Adrenal gland (tissue), 12 donors: ENCODE data around the gene FOLR1. TPM values are rescaled to one million over a fixed set of nuclear protein-coding genes. Genes with fewer than 3 reads are reported as not detected.

ENCODE experiments used
- DNase-seq, 7 donors: peaks; one replicate each; pipeline ENCODE4 v3.0.0-alpha.2; 2019 to 2020
- H3K27ac ChIP-seq, 5 donors: fragments of 200-600 bp; sonication (generic) in 4 of 5; 1 replicate in 3 of 5; 2 replicates in 2 of 5; pipeline versions ENCODE4 v1.5.1 to v1.8.0; 2016 to 2020; ENCODE audit warnings: mild to moderate bottlenecking in 1 of 5
- H3K27me3 ChIP-seq: fragments of 200-600 bp; 2 replicates; pipeline ENCODE4 v1.8.0; 2021
- H3K36me3 ChIP-seq, 2 donors: fragments of 200-600 bp; replicated peaks in 1 of 2; 1 replicate in 1 of 2; 2 replicates in 1 of 2; pipeline versions ENCODE4 v1.5.1 to v1.8.0; 2018 to 2022
- H3K4me1 ChIP-seq, 2 donors: fragments of 200-600 bp; replicated peaks in 1 of 2; 1 replicate in 1 of 2; 2 replicates in 1 of 2; pipeline versions ENCODE4 v1.5.1 to v1.8.0; 2018 to 2021
- H3K4me3 ChIP-seq, 4 donors: fragments of 200-600 bp; sonication (generic) in 3 of 4; one replicate each; pipeline ENCODE4 v1.5.1; 2016 to 2018
- H3K9me3 ChIP-seq, 3 donors: fragments of 200-600 bp; sonication (generic) in 1 of 3; replicated peaks in 1 of 3; 1 replicate in 2 of 3; 2 replicates in 1 of 3; pipeline versions ENCODE4 v1.5.1 to v1.8.0; 2016 to 2021
- CTCF ChIP-seq, 6 experiments: fragments of 450-650 bp in 4 of 6; fragments of 200-600 bp in 2 of 6; sonication (generic) in 1 of 6; IDR thresholded peaks; 1 replicate in 5 of 6; 2 replicates in 1 of 6; pipeline versions ENCODE4 v1.5.1 to v1.8.0; 2016 to 2021; ENCODE audit warnings: antibody characterized with exemption in 6 of 6, mild to moderate bottlenecking in 2 of 6, moderate library complexity in 1 of 6
- POLR2A ChIP-seq, 2 donors: fragments of 450-650 bp; IDR thresholded peaks; one replicate each; pipeline ENCODE4 v1.6.1; 2017; ENCODE audit warnings: antibody characterized with exemption in 2 of 2, mild to moderate bottlenecking in 2 of 2, moderate library complexity in 1 of 2
- WGBS, 4 donors: extraction: QIAGEN DNeasy Blood & Tissue Kit in 2 of 4; methylation state at CpG; one replicate each; pipeline versions ENCODE4 v1.1.5 to v1.1.7; 2013 to 2017; 5-methylcytosine and 5-hydroxymethylcytosine counted together
- intact Hi-C, 2 donors: fragments of 100-400 bp; cut with DNase I; formaldehyde crosslinking; loops; one replicate each; pipeline versions ENCODE4 v1.14.1 to v1.15.0; 2022 to 2023
- polyA plus RNA-seq, 3 donors: library from polyadenylated mRNA; stranded (reverse); fragments of 200-250 nt in 2 of 3; fragments of 350-450 nt in 1 of 3; fragmentation: Illumina TruSeq in 1 of 3; extraction: RNeasy Lipid Tissue Mini Kit (QIAGEN cat#74804) in 1 of 3; gene quantifications; one replicate each; pipeline ENCODE4 v1.2.3, GENCODE V29; 2013 to 2014
- total RNA-seq, 9 donors: library from RNA; depleted of rRNA in 4 of 9; stranded (reverse); fragments of >200 nt in 4 of 9; fragments of 120-200 nt in 1 of 9; fragmentation: NEBNext Ultra II Directional in 1 of 9; extraction: Animal tissue kit (Norgen Biotek cat#: 25700) in 1 of 9; gene quantifications; one replicate each; pipeline versions ENCODE4 v1.1.0 to v1.2.4, GENCODE V29; 2013 to 2023
- donor health status: healthy with polysubstance abuse.
- donor health status: Bipolar disorder and iron deficiency.
- donor health status: DM: yes; HTN: yes; CAD: no.
- donor health status: DM: no; HTN: no; CAD: no.
- donor health status: DM: no; HTN: no; CAD: no.
- donor health status: DM: yes; HTN: yes; CAD: no.

The FOLR1 gene
- total and polyA plus RNA-seq, 12 donors: 0.57 to 7.2 (median 1.4) TPM

- intact Hi-C loops: loop anchor here in 1 of 2 donors (10.0 kb wide), 1 partner anchor 218 kb away; no protein-coding TSS in a partner anchor
- Histone ChIP-seq H3K4me1 (peaks cover 0 to 11% of the 10 kb centered on the region in 2 donors), H3K36me3 (peaks cover 0 to 96% of the 10 kb centered on the region in 2 donors), H3K9me3 (no peaks in the 10 kb centered on the region), H3K27ac (no peak overlapping the region), H3K4me3 (no peak overlapping the region), H3K27me3 (no peaks in the 10 kb centered on the region)
- WGBS, 4 donors: 88 to 95% (median 93%) methylated on average over 15 to 18 of the region's 18 CpGs
- DNase-seq: peak in 1 of 7 donors; percentile 51
- TF ChIP-seq CTCF (IDR thresholded peaks at IDR 0.05) (no peak), POLR2A (IDR thresholded peaks at IDR 0.05) (no peak)
Observed at GRCh38 chr11:72232260-72233055, 40.5 kb downstream of the FOLR1 start.

GRCh38 chr11:72233056-72233772 lies 41.3 kb downstream of the FOLR1 start:
- H3K27me3 ChIP-seq: no peaks in the 10 kb centered on the region
- intact Hi-C loops: loop anchor here in 1 of 2 donors (10.0 kb wide), 1 partner anchor 218 kb away; no protein-coding TSS in a partner anchor

GRCh38 chr11:72233773-72234513 lies 42.0 kb downstream of the FOLR1 start:
- WGBS, 4 donors: 88 to 95% (median 91%) methylated on average over 8 of the region's 8 CpGs
- Histone ChIP-seq H3K4me1 (peaks cover 3 to 18% of the 10 kb centered on the region in 2 donors), H3K36me3 (peaks cover 0 to 87% of the 10 kb centered on the region in 2 donors), H3K27me3 (no peaks in the 10 kb centered on the region), H3K27ac (no peak overlapping the region), H3K4me3 (no peak overlapping the region), H3K9me3 (no peaks in the 10 kb centered on the region)
- intact Hi-C loops: loop anchor here in 1 of 2 donors (10.0 kb wide), 1 partner anchor 219 kb away; no protein-coding TSS in a partner anchor
- no peak for TF ChIP-seq POLR2A (IDR thresholded peaks at IDR 0.05)
- TF ChIP-seq CTCF (IDR thresholded peaks at IDR 0.05): no peak
- DNase-seq: peak in 1 of 7 donors; percentile 51

More at GRCh38 chr11:72233056-72233772, 41.3 kb downstream of the FOLR1 start:
- Histone ChIP-seq H3K36me3 (peaks cover 0 to 95% of the 10 kb centered on the region in 2 donors), H3K27ac (no peak overlapping the region), H3K4me3 (no peak overlapping the region), H3K4me1 (peaks cover 0 to 11% of the 10 kb centered on the region in 2 donors), H3K9me3 (no peaks in the 10 kb centered on the region)
- DNase-seq: peak in 2 of 7 donors; percentile 18 to 23
- TF ChIP-seq CTCF (IDR thresholded peaks at IDR 0.05): no peak
- TF ChIP-seq POLR2A (IDR thresholded peaks at IDR 0.05): no peak
- WGBS, 4 donors: 64 to 78% (median 74%) methylated on average over 10 to 13 of the region's 13 CpGs
